SK-N-SH (cell line): ENCODE measurements around the gene TTC7B. TPM values are rescaled to one million over a fixed set of nuclear protein-coding genes. Genes with fewer than 3 reads are reported as not detected.

Experiments used
- CTCF ChIA-PET: fragments of 300-600, 350-600 bp; formaldehyde crosslinking; extraction: SDS; loops from one replicate; lab custom pipeline; 2021; lab: Yijun Ruan, JAX
- POLR2A ChIA-PET: fragments of 350-600 bp; sonication (Branson Sonifier 250); formaldehyde crosslinking; extraction: SDS; loops from one replicate; lab custom pipeline; 2020; ENCODE audit warnings: antibody characterized with exemption, inconsistent platforms; lab: Yijun Ruan, JAX
- DNase-seq: peaks from one replicate; pipeline ENCODE4 v3.0.0; 2012
- H2AFZ ChIP-seq: fragments of 200-600 bp; sonication (generic); 2 replicates; pipeline ENCODE4 v1.8.1; 2016; ENCODE audit warnings: antibody characterized with exemption, mild to moderate bottlenecking, low read depth
- H3F3A ChIP-seq: fragments of 200-600 bp; sonication (generic); replicated peaks from 2 replicates; pipeline ENCODE3; 2016; ENCODE audit warnings: antibody characterized with exemption, mild to moderate bottlenecking; ENCODE audit not compliant: insufficient read depth
- H3K27ac ChIP-seq, 2 experiments: fragments of 200-500 bp in 1 of 2; fragments of 200-600 bp in 1 of 2; sonication (Bioruptor generic) in 1 of 2; sonication (generic), shearing (Covaris generic) in 1 of 2; 2 replicates each; pipeline versions ENCODE4 v1.5.1 to v1.6.1; 2014 to 2016; ENCODE audit warnings: low read depth in 2 of 2, inconsistent platforms in 1 of 2, low read length in 1 of 2, mild to moderate bottlenecking in 1 of 2, mixed read lengths in 1 of 2
- H3K27me3 ChIP-seq: fragments of 200-600 bp; sonication (generic), shearing (Covaris generic); 2 replicates; pipeline ENCODE4 v1.6.1; 2016; ENCODE audit warnings: mixed run types; ENCODE audit not compliant: insufficient read depth
- H3K36me3 ChIP-seq, 2 experiments: fragments of 200-500 bp in 1 of 2; fragments of 200-600 bp in 1 of 2; sonication (Bioruptor generic) in 1 of 2; sonication (generic) in 1 of 2; replicated peaks in 1 of 2; 2 replicates each; pipeline versions ENCODE3 to v1.5.1; 2014 to 2016; ENCODE audit warnings: low read length in 1 of 2, mild to moderate bottlenecking in 1 of 2; ENCODE audit not compliant: insufficient read depth in 2 of 2, control insufficient read depth in 1 of 2
- H3K4me1 ChIP-seq, 2 experiments: fragments of 200-500 bp in 1 of 2; fragments of 200-600 bp in 1 of 2; sonication (Bioruptor generic) in 1 of 2; sonication (generic), shearing (Covaris generic) in 1 of 2; 2 replicates each; pipeline versions ENCODE4 v1.5.1 to v1.6.1; 2014 to 2016; ENCODE audit warnings: low read depth in 1 of 2, low read length in 1 of 2, mixed run types in 1 of 2; ENCODE audit not compliant: insufficient read depth in 2 of 2, control insufficient read depth in 1 of 2
- H3K4me2 ChIP-seq: fragments of 200-600 bp; sonication (generic), shearing (Covaris generic); 2 replicates; pipeline ENCODE4 v1.6.1; 2017; ENCODE audit warnings: mixed run types
- H3K4me3 ChIP-seq, 2 experiments: fragments of 200-500 bp in 1 of 2; fragments of 200-600 bp in 1 of 2; sonication (Bioruptor generic) in 1 of 2; sonication (generic), shearing (Covaris generic) in 1 of 2; 2 replicates each; pipeline versions ENCODE4 v1.5.1 to v1.8.1; 2014 to 2016; ENCODE audit warnings: low read depth in 2 of 2, inconsistent platforms in 1 of 2, low read length in 1 of 2, mild to moderate bottlenecking in 1 of 2, mixed read lengths in 1 of 2, moderate library complexity in 1 of 2
- H3K79me2 ChIP-seq: fragments of 200-600 bp; sonication (generic); 2 replicates; pipeline ENCODE4 v1.8.1; 2017; ENCODE audit warnings: mild to moderate bottlenecking; ENCODE audit not compliant: insufficient read depth
- H3K9ac ChIP-seq: fragments of 200-600 bp; sonication (generic); 2 replicates; pipeline ENCODE4 v1.6.1; 2017; ENCODE audit warnings: mixed run types
- H3K9me2 ChIP-seq: fragments of 200-600 bp; sonication (generic); 2 replicates; pipeline ENCODE4 v1.6.1; 2017; ENCODE audit warnings: mixed run types
- H3K9me3 ChIP-seq: fragments of 200-600 bp; sonication (generic); 2 replicates; pipeline ENCODE4 v1.6.1; 2017; ENCODE audit warnings: mixed run types, mild to moderate bottlenecking, moderate library complexity
- H4K20me1 ChIP-seq: fragments of 200-600 bp; sonication (generic); 2 replicates; pipeline ENCODE4 v1.6.1; 2017; ENCODE audit warnings: mild to moderate bottlenecking, mixed run types; ENCODE audit not compliant: insufficient read depth
- CHD2 ChIP-seq: fragments of 150-350 bp; IDR thresholded peaks from 2 replicates; pipeline ENCODE4 v1.6.1; 2018; ENCODE audit warnings: low read length; ENCODE audit not compliant: partially characterized antibody
- ELF1 ChIP-seq: IDR thresholded peaks from 2 replicates; pipeline ENCODE4 v1.4.0; 2012
- MAX ChIP-seq: IDR thresholded peaks from 2 replicates; pipeline ENCODE4 v1.4.0; 2012; ENCODE audit warnings: low read depth
- MEF2A ChIP-seq: IDR thresholded peaks from 2 replicates; pipeline ENCODE4 v1.4.0; 2012; ENCODE audit warnings: low read depth, borderline replicate concordance
- MXI1 ChIP-seq: IDR thresholded peaks from 2 replicates; pipeline ENCODE4 v1.6.1; 2012; ENCODE audit warnings: mild to moderate bottlenecking, low read depth, low read length, improper control_type of control experiment
- NFIC ChIP-seq: IDR thresholded peaks from 2 replicates; pipeline ENCODE4 v1.4.0; 2012; ENCODE audit warnings: borderline replicate concordance
- RAD21 ChIP-seq: IDR thresholded peaks from 2 replicates; pipeline ENCODE4 v1.6.1; 2012; ENCODE audit warnings: mild to moderate bottlenecking, low read length
- REST ChIP-seq: IDR thresholded peaks from 2 replicates; pipeline ENCODE4 v1.6.1; 2012; ENCODE audit warnings: mild to moderate bottlenecking, low read depth, low read length, moderate library complexity
- RFX5 ChIP-seq: IDR thresholded peaks from 2 replicates; pipeline ENCODE4 v1.6.1; 2012; ENCODE audit warnings: mild to moderate bottlenecking, improper control_type of control experiment, low read length
- RXRA ChIP-seq: IDR thresholded peaks from 2 replicates; pipeline ENCODE4 v1.4.0; 2012; ENCODE audit warnings: low read depth, mild to moderate bottlenecking, borderline replicate concordance
- SIN3A ChIP-seq: IDR thresholded peaks from 2 replicates; pipeline ENCODE4 v1.6.1; 2012; ENCODE audit warnings: low read depth, mild to moderate bottlenecking, low read length, moderate library complexity, borderline replicate concordance
- TAF1 ChIP-seq: IDR thresholded peaks from 2 replicates; pipeline ENCODE4 v1.6.1; 2012; ENCODE audit warnings: low read depth, mild to moderate bottlenecking, low read length, moderate library complexity, borderline replicate concordance
- TCF12 ChIP-seq: IDR thresholded peaks from 2 replicates; pipeline ENCODE4 v1.4.0; 2012
- ZBTB33 ChIP-seq: IDR thresholded peaks from 2 replicates; pipeline ENCODE4 v1.4.0; 2012; ENCODE audit warnings: low read depth, borderline replicate concordance
- WGBS: methylation state at CpG from one replicate; pipeline ENCODE4 v1.1.6; 2017; ENCODE audit warnings: low lambda C conversion rate; 5-methylcytosine and 5-hydroxymethylcytosine counted together
- polyA plus RNA-seq, 3 experiments: library from polyadenylated mRNA; depleted of rRNA; stranded (reverse); fragments of >200 nt; gene quantifications; 2 replicates each; pipeline ENCODE4 v1.2.3, GENCODE V29; 2012

TTC7B gene
- polyA plus RNA-seq, 1 of the 3 experiments (the other 2 are of a cell fraction), result 43.1 TPM

GRCh38 chr14:90540437-90540836 lies 275.8 kb downstream of the TTC7B start:
- WGBS, result 85% methylated on average over 4 of the region's 4 CpGs
- no peak overlapping the region for H3K4me3 ChIP-seq
- H3K4me1 ChIP-seq, result peaks cover 0 to 18% of the 10 kb centered on the region in 2 experiments; a peak in 2 of 4 replicates
- H2AFZ ChIP-seq, result no peak overlapping the region
- H3F3A ChIP-seq, result no peaks in the 10 kb centered on the region
- H4K20me1 ChIP-seq, result no peaks in the 10 kb centered on the region
- ChIA-PET POLR2A (no interaction called here), CTCF (interaction anchor here (1.1 to 3.1 kb wide), 3 partner anchors 18 to 157 kb away, joined by 4 to 10 read pairs (median 4); no protein-coding TSS in a partner anchor)
- DNase-seq, result no peak
- H3K27me3 ChIP-seq, result no peaks in the 10 kb centered on the region
- H3K9ac ChIP-seq, result no peak overlapping the region
- no peak for TF ChIP-seq ELF1
- TF ChIP-seq MXI1, result no peak
- TF ChIP-seq MAX, result no peak
- TF ChIP-seq TAF1, result no peak
- no peak for TF ChIP-seq NFIC
- TF ChIP-seq REST, result no peak
- TF ChIP-seq SIN3A, result no peak
- no peak for TF ChIP-seq MEF2A
- TF ChIP-seq RXRA, result no peak
- TF ChIP-seq CHD2, result no peak
- no peak for TF ChIP-seq TCF12
- TF ChIP-seq RFX5, result no peak
- no peak for TF ChIP-seq RAD21
- TF ChIP-seq ZBTB33, result no peak
- no peak overlapping the region for H3K4me2 ChIP-seq
- H3K36me3 ChIP-seq, result peaks cover 0 to 2% of the 10 kb centered on the region in 2 experiments
- H3K79me2 ChIP-seq, result no peaks in the 10 kb centered on the region
- no peaks in the 10 kb centered on the region for H3K9me3 ChIP-seq
- no peaks in the 10 kb centered on the region for H3K9me2 ChIP-seq
- H3K27ac ChIP-seq, result no peak overlapping the region
